ENCODE measurements around the gene RALGAPA2. TPM values are rescaled to one million over a fixed set of nuclear protein-coding genes. Genes with fewer than 3 reads are reported as not detected.

RALGAPA2 gene
- total and polyA plus RNA-seq, 2 of the 13 experiments (the other 11 are each of a cell fraction or from before 2014, with no cell fraction given), result 13.8 to 17.7 TPM

DNA sequence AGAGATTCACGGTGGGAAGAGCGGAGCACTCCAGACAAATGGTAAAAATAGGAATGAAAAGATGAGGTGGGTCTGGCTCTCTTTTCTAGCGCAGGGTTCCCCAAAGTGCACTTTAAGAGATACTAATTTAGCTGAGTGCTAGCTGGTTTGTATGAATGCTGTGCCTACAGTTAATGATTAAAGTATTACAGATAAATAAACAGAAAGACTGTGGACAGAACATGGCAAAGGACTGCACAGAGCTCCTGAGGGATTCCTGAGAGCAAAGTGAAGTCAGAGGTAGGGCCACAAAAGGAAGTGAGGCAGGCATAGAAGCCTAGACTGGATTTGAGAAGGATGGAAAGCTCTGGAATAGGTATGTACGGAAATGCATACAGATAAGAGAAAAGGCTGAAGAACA is 230.0 kb downstream of the RALGAPA2 start:
- ATAC-seq (peak; percentile 90), FAIRE-seq (no peak), DNase-seq (ENCODE audit: low spot score) (peak; percentile 12)
- in situ Hi-C loops (cut with HindIII; ENCODE audit: extremely low pct_ligation_motif_present, low pct_unique_long_range_greater_than_20kb) (no loop called here), intact Hi-C loops (cut with micrococcal nuclease; ENCODE audit: unreplicated experiment) (no loop called here)
- TF ChIP-seq, protein P1, sequence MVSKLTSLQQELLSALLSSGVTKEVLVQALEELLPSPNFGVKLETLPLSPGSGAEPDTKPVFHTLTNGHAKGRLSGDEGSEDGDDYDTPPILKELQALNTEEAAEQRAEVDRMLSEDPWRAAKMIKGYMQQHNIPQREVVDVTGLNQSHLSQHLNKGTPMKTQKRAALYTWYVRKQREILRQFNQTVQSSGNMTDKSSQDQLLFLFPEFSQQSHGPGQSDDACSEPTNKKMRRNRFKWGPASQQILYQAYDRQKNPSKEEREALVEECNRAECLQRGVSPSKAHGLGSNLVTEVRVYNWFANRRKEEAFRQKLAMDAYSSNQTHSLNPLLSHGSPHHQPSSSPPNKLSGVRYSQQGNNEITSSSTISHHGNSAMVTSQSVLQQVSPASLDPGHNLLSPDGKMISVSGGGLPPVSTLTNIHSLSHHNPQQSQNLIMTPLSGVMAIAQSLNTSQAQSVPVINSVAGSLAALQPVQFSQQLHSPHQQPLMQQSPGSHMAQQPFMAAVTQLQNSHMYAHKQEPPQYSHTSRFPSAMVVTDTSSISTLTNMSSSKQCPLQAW (CRISPR knock-in tag; IDR thresholded peaks at IDR 0.05), result 0 out of 2 replicates have a peak, but pooled peaks have one; percentile 31
- no peak for TF ChIP-seq HOXA7 (CRISPR knock-in tag; IDR thresholded peaks at IDR 0.05)
- H3K4me1 ChIP-seq (ENCODE audit: insufficient read depth, low read length), result peaks cover 21% of the 10 kb centered on the region
- ChIA-PET POLR2A (no interaction called here), CTCF (ENCODE audit: low intra/inter-chr PET ratio, low total read pairs) (no interaction called here)
- whole genome bisulfite sequencing (ENCODE audit: low lambda C conversion rate), result 88% methylated on average over 4 of the region's 4 CpGs
- H3K9me3 ChIP-seq (ENCODE audit: low read length), result no peaks in the 10 kb centered on the region
- no peak overlapping the region for H3K4me3 ChIP-seq (replicated peaks in 1 of 3; ENCODE audit: insufficient read depth in 1 of 3, low read depth in 2 of 3, low read length in 3 of 3)
- no peak overlapping the region for H3K4me2 ChIP-seq (ENCODE audit: low read depth, low read length)
- H3K79me2 ChIP-seq (ENCODE audit: insufficient read depth, low read length), result no peaks in the 10 kb centered on the region
- H3K36me3 ChIP-seq (replicated peaks in 1 of 2; ENCODE audit: control insufficient read depth in 1 of 2, insufficient read depth in 2 of 2, low read length in 2 of 2), result 0 out of 5 replicates have a peak, but pooled peaks cover 0 to 1% of the 10 kb centered on the region in 2 experiments
- no peaks in the 10 kb centered on the region for H3K27me3 ChIP-seq (ENCODE audit: control insufficient read depth in 1 of 2, insufficient read depth in 2 of 2, low read length in 2 of 2)
- no peak overlapping the region for H2AFZ ChIP-seq (ENCODE audit: low read length)
- H3K27ac ChIP-seq (ENCODE audit: extremely low read length, insufficient read depth, low read length), result no peak overlapping the region
- no peaks in the 10 kb centered on the region for H4K20me1 ChIP-seq (ENCODE audit: insufficient read depth, low read length)
- no peak overlapping the region for H3K9ac ChIP-seq (ENCODE audit: insufficient read depth, low read depth, low read length)
- BruUV-seq (replicated peaks), result no TSS peak

DNA sequence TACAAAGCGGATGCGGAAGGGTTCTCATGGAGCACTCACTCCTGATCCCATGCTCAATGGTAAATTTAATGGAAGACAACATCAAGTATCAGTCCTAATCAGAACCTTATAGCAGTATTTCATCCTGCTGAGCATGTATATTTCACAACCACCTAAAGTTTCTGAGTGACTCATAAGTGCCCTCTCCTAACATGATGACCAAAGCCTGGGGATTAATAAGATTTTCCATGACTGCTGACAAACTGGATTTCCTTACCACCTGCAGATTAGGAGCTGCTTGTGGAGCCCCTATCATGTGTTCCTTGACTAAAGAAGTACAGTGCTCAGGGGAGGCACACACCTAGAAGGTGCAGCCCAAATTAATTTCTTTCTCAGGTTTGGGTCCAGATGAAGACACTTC is 231.8 kb downstream of the RALGAPA2 start:
- no peaks in the 10 kb centered on the region for H4K20me1 ChIP-seq (ENCODE audit: insufficient read depth, low read length)
- H3K36me3 ChIP-seq (replicated peaks in 1 of 2; ENCODE audit: control insufficient read depth in 1 of 2, insufficient read depth in 2 of 2, low read length in 2 of 2), result 0 out of 5 replicates have a peak, but pooled peaks cover 0 to 1% of the 10 kb centered on the region in 2 experiments
- in situ Hi-C loops (cut with HindIII; ENCODE audit: extremely low pct_ligation_motif_present, low pct_unique_long_range_greater_than_20kb), result no loop called here
- no peak overlapping the region for H3K4me3 ChIP-seq (replicated peaks in 1 of 3; ENCODE audit: insufficient read depth in 1 of 3, low read depth in 2 of 3, low read length in 3 of 3)
- 100% methylated on average over 2 of the region's 2 CpGs for WGBS (ENCODE audit: low lambda C conversion rate)
- no peaks in the 10 kb centered on the region for H3K79me2 ChIP-seq (ENCODE audit: insufficient read depth, low read length)
- H3K4me1 ChIP-seq (ENCODE audit: insufficient read depth, low read length), result peaks cover 14% of the 10 kb centered on the region
- POLR2A ChIA-PET, result no interaction called here
- no peak for TF ChIP-seq ZNF484 (CRISPR knock-in tag; IDR thresholded peaks at IDR 0.05; ENCODE audit: borderline replicate concordance, low read depth)
- no peak for TF ChIP-seq ISX (CRISPR knock-in tag; conservative IDR thresholded peaks at IDR 0.05)
- DNase-seq (ENCODE audit: low spot score) (no peak), ATAC-seq (no peak), FAIRE-seq (no peak)
- H3K27ac ChIP-seq (ENCODE audit: extremely low read length, insufficient read depth, low read length), result no peak overlapping the region
- intact Hi-C loops (cut with micrococcal nuclease; ENCODE audit: unreplicated experiment), result no loop called here
- H3K4me2 ChIP-seq (ENCODE audit: low read depth, low read length), result no peak overlapping the region
- CTCF ChIA-PET (ENCODE audit: low intra/inter-chr PET ratio, low total read pairs), result no interaction called here
- no peaks in the 10 kb centered on the region for H3K9me3 ChIP-seq (ENCODE audit: low read length)
- no peak overlapping the region for H3K9ac ChIP-seq (ENCODE audit: insufficient read depth, low read depth, low read length)
- no TSS peak for BruUV-seq (replicated peaks)
- no peak overlapping the region for H2AFZ ChIP-seq (ENCODE audit: low read length)
- no peaks in the 10 kb centered on the region for H3K27me3 ChIP-seq (ENCODE audit: control insufficient read depth in 1 of 2, insufficient read depth in 2 of 2, low read length in 2 of 2)

All from HepG2 (cell line).